Activated CD4-positive, alpha-beta T cell treated with anti-CD3 and anti-CD28 coated beads, Interleukin-2, amount 50 U/mL, for 4 hours (primary cell): ENCODE data around the gene TBC1D16.
"Not testable (repeated sequence)": the region's sequence is repeated elsewhere in the genome, so short reads cannot be mapped to it uniquely, and the experiment has no call there.

Experiments used
- DNase-seq, 2 experiments: peaks; one replicate each; pipeline ENCODE4 v3.0.0-alpha.2; 2020

The TBC1D16 gene

GRCh38 chr17:79911430-79912399 is 124.0 kb downstream of the TBC1D16 start:
- no peak for DNase-seq

- DNase-seq, result no peak
Observed at GRCh38 chr17:79910985-79911361, 124.7 kb downstream of the TBC1D16 start.

- DNase-seq, result no peak
Observed at GRCh38 chr17:79909121-79909520, 126.6 kb downstream of the TBC1D16 start.

- no peak for DNase-seq
Observed at GRCh38 chr17:79907850-79908249, 127.8 kb downstream of the TBC1D16 start.

GRCh38 chr17:79907217-79907715 is 128.4 kb downstream of the TBC1D16 start:
- no peak for DNase-seq

GRCh38 chr17:79905832-79906231 is 129.8 kb downstream of the TBC1D16 start:
- DNase-seq, result no peak

GRCh38 chr17:79904865-79905264 is 130.8 kb downstream of the TBC1D16 start:
- DNase-seq, result no peak

GRCh38 chr17:79902146-79902791 is 133.4 kb downstream of the TBC1D16 start:
- no peak for DNase-seq

- DNase-seq, result no peak
Observed at GRCh38 chr17:79901131-79901530, 134.5 kb downstream of the TBC1D16 start.

- DNase-seq, result no peak
Observed at GRCh38 chr17:79899584-79899983, 136.1 kb downstream of the TBC1D16 start.

- no peak for DNase-seq
Observed at GRCh38 chr17:79897243-79898063, 138.2 kb downstream of the TBC1D16 start.

- not testable (repeated sequence) for DNase-seq
Observed at GRCh38 chr17:79893457-79893856, 142.2 kb downstream of the TBC1D16 start.

- DNase-seq, result no peak
Observed at GRCh38 chr17:79892457-79893241, 143.0 kb downstream of the TBC1D16 start.

- no peak for DNase-seq
Observed at GRCh38 chr17:79891113-79891730, 144.4 kb downstream of the TBC1D16 start.

GRCh38 chr17:79890706-79891105 is 145.0 kb downstream of the TBC1D16 start:
- no peak for DNase-seq

- no peak for DNase-seq
Observed at GRCh38 chr17:79888811-79889634, 146.6 kb downstream of the TBC1D16 start.

- DNase-seq, result no peak
Observed at GRCh38 chr17:79888009-79888540, 147.6 kb downstream of the TBC1D16 start.

GRCh38 chr17:79887451-79887991 is 148.2 kb downstream of the TBC1D16 start:
- no peak for DNase-seq

- DNase-seq, result no peak
Observed at GRCh38 chr17:79883202-79883601, 152.5 kb downstream of the TBC1D16 start.
